ENCODE measurements around the gene SPTBN4. TPM values are rescaled to one million over a fixed set of nuclear protein-coding genes. Genes with fewer than 3 reads are reported as not detected.
"Not testable (repeated sequence)": the region's sequence is repeated elsewhere in the genome, so short reads cannot be mapped to it uniquely, and the experiment has no call there.

SPTBN4 gene
- total and polyA plus RNA-seq, 2 donors (not counting 1 experiment from before 2014, with no cell fraction given): 0.03 to 0.67 TPM

GRCh38 chr19:40623403-40624251 is 156.8 kb downstream of the SPTBN4 start:
- Histone ChIP-seq H3K27ac (ENCODE audit: low read length in 2 of 2) (no peak overlapping the region), H3K9ac (ENCODE audit: low read length) (no peak overlapping the region), H3K4me1 (ENCODE audit: control insufficient read depth in 2 of 2, insufficient read depth in 2 of 2, low read length in 2 of 2) (no peaks in the 10 kb centered on the region), H3K4me3 (ENCODE audit: control extremely low read depth in 1 of 5, extremely low read depth in 1 of 5, insufficient read depth in 1 of 5, low read depth in 2 of 5, low read length in 4 of 5) (no peak overlapping the region), H2AFZ (ENCODE audit: insufficient read depth, low read depth, low read length, poor library complexity, severe bottlenecking) (no peak overlapping the region), H4K20me1 (ENCODE audit: control insufficient read depth, insufficient read depth, low read length, poor library complexity, severe bottlenecking) (no peaks in the 10 kb centered on the region), H3K4me2 (replicated peaks; ENCODE audit: low read depth, low read length, poor library complexity, severe bottlenecking) (no peak overlapping the region), H3K9me3 (ENCODE audit: control extremely low read depth in 1 of 3, control insufficient read depth in 2 of 3, insufficient read depth in 1 of 3, low read length in 2 of 3) (peaks cover 0 to 4% (median 0%) of the 10 kb centered on the region in 3 donors), H3K79me2 (ENCODE audit: control insufficient read depth, insufficient read depth, low read length) (no peaks in the 10 kb centered on the region), H3K27me3 (replicated peaks in 1 of 4; ENCODE audit: control extremely low read depth in 1 of 4, control insufficient read depth in 3 of 4, insufficient read depth in 4 of 4, low read length in 3 of 4) (no peaks in the 10 kb centered on the region), H3K36me3 (replicated peaks in 1 of 2; ENCODE audit: control extremely low read depth in 1 of 2, control insufficient read depth in 1 of 2, extremely low read depth in 1 of 2, insufficient read depth in 2 of 2, low read length in 1 of 2) (peaks cover 0 to 26% of the 10 kb centered on the region in 2 experiments)
- ChIA-PET POLR2A (interaction anchor here (0.6 kb wide), 1 partner anchor 460 kb away, joined by 9 read pairs; no protein-coding TSS in a partner anchor), CTCF (interaction anchor here (0.9 to 2.6 kb wide), 3 partner anchors 10 to 11 kb away, joined by 3 to 13 read pairs (median 3); no protein-coding TSS in a partner anchor)
- TF ChIP-seq EZH2 (IDR thresholded peaks at IDR 0.05; ENCODE audit: borderline replicate concordance, insufficient read depth, low read depth, low read length, poor library complexity, severe bottlenecking): no peak
- TF ChIP-seq CTCF (IDR thresholded peaks at IDR 0.05): no peak
- ATAC-seq (ENCODE audit: low read depth) (no peak), DNase-seq (no peak)
- Mint-ChIP-seq H3K4me1 (peaks cover 2% of the 10 kb centered on the region), H3K4me3 (no peak overlapping the region), H3K27ac (no peak overlapping the region), H3K27me3 (no peaks in the 10 kb centered on the region), H3K9me3 (ENCODE audit: insufficient read depth) (no peaks in the 10 kb centered on the region)
- intact Hi-C loops (cut with micrococcal nuclease): no loop called here
- 88% methylated on average over 35 of the region's 41 CpGs for WGBS (ENCODE audit: insufficient coverage)

GRCh38 chr19:40624369-40625153 is 157.8 kb downstream of the SPTBN4 start:
- H3K27me3 Mint-ChIP-seq; H3K4me3 Mint-ChIP-seq; H3K4me1 Mint-ChIP-seq; H4K20me1 ChIP-seq (ENCODE audit: control insufficient read depth, insufficient read depth, low read length, poor library complexity, severe bottlenecking); DNase-seq; H3K4me3 ChIP-seq (ENCODE audit: control extremely low read depth in 1 of 5, extremely low read depth in 1 of 5, insufficient read depth in 1 of 5, low read depth in 2 of 5, low read length in 4 of 5); H3K9me3 Mint-ChIP-seq (ENCODE audit: insufficient read depth); H3K4me1 ChIP-seq (ENCODE audit: control insufficient read depth in 2 of 2, insufficient read depth in 2 of 2, low read length in 2 of 2); intact Hi-C loops (cut with micrococcal nuclease); H2AFZ ChIP-seq (ENCODE audit: insufficient read depth, low read depth, low read length, poor library complexity, severe bottlenecking); POLR2A ChIA-PET; H3K4me2 ChIP-seq (replicated peaks; ENCODE audit: low read depth, low read length, poor library complexity, severe bottlenecking); ATAC-seq (ENCODE audit: low read depth); H3K9ac ChIP-seq (ENCODE audit: low read length); H3K27ac Mint-ChIP-seq; H3K9me3 ChIP-seq (ENCODE audit: control extremely low read depth in 1 of 3, control insufficient read depth in 2 of 3, insufficient read depth in 1 of 3, low read length in 2 of 3); H3K27ac ChIP-seq (ENCODE audit: low read length in 2 of 2); H3K79me2 ChIP-seq (ENCODE audit: control insufficient read depth, insufficient read depth, low read length); H3K27me3 ChIP-seq (replicated peaks in 1 of 4; ENCODE audit: control extremely low read depth in 1 of 4, control insufficient read depth in 3 of 4, insufficient read depth in 4 of 4, low read length in 3 of 4): not testable (repeated sequence)
- CTCF ChIA-PET: interaction anchor here (0.9 to 1.4 kb wide), 2 partner anchors 9 to 10 kb away, joined by 3 read pairs; no protein-coding TSS in a partner anchor
- WGBS (ENCODE audit: insufficient coverage): 88% methylated on average over 2 of the region's 14 CpGs
- peaks cover 0 to 25% of the 10 kb centered on the region in 2 experiments for H3K36me3 ChIP-seq (replicated peaks in 1 of 2; ENCODE audit: control extremely low read depth in 1 of 2, control insufficient read depth in 1 of 2, extremely low read depth in 1 of 2, insufficient read depth in 2 of 2, low read length in 1 of 2)

All from B cell (primary cell).